Lung (tissue), 12 donors: ENCODE data around the gene FKBP6. TPM values are rescaled to one million over a fixed set of nuclear protein-coding genes. Genes with fewer than 3 reads are reported as not detected.

Experiments used
- ATAC-seq: fragments of 200-7000 bp; cut with Tn5 transposase; one replicate; pipeline ENCODE4 v1.9.1; 2020; ENCODE audit warnings: moderate number of reproducible peaks; ENCODE audit not compliant: insufficient read depth, low FRiP score
- DNase-seq, 3 donors: peaks; one replicate each; pipeline ENCODE4 v3.0.0-alpha.2; 2013 to 2017
- H3K27ac ChIP-seq, 2 donors: one replicate each; pipeline ENCODE4 v1.5.1; 2013; ENCODE audit warnings: mild to moderate bottlenecking in 2 of 2, moderate library complexity in 2 of 2, control low read depth in 1 of 2, inconsistent platforms in 1 of 2, low read depth in 1 of 2, low read length in 1 of 2
- H3K27me3 ChIP-seq, 3 donors: one replicate each; pipeline ENCODE4 v1.5.1; 2013; ENCODE audit warnings: low read length in 2 of 3; ENCODE audit not compliant: control insufficient read depth in 3 of 3, insufficient read depth in 3 of 3
- H3K36me3 ChIP-seq, 4 donors: one replicate each; pipeline ENCODE4 v1.5.1; 2013; ENCODE audit warnings: low read length in 4 of 4, mild to moderate bottlenecking in 1 of 4, moderate library complexity in 1 of 4; ENCODE audit not compliant: control insufficient read depth in 4 of 4, insufficient read depth in 4 of 4
- H3K4me1 ChIP-seq, 5 donors: one replicate each; pipeline ENCODE4 v1.5.1; 2013; ENCODE audit warnings: low read length in 5 of 5, mild to moderate bottlenecking in 2 of 5, moderate library complexity in 1 of 5; ENCODE audit not compliant: control insufficient read depth in 5 of 5, insufficient read depth in 5 of 5
- H3K4me3 ChIP-seq: one replicate; pipeline ENCODE4 v1.5.1; 2013; ENCODE audit warnings: mild to moderate bottlenecking, control low read depth, moderate library complexity
- H3K9ac ChIP-seq, 2 donors: one replicate each; pipeline ENCODE4 v1.5.1; 2013; ENCODE audit warnings: low read length in 2 of 2, control low read depth in 1 of 2; ENCODE audit not compliant: insufficient read depth in 1 of 2
- H3K9me3 ChIP-seq, 4 donors: one replicate each; pipeline ENCODE4 v1.5.1; 2013; ENCODE audit warnings: low read length in 3 of 4, mild to moderate bottlenecking in 1 of 4, moderate library complexity in 1 of 4; ENCODE audit not compliant: control insufficient read depth in 4 of 4, insufficient read depth in 3 of 4
- WGBS, 2 donors: extraction: QIAGEN DNeasy Blood & Tissue Kit; methylation state at CpG; one replicate each; pipeline ENCODE4 v1.1.7; 2013; 5-methylcytosine and 5-hydroxymethylcytosine counted together
- polyA plus RNA-seq, 2 donors: library from polyadenylated mRNA; stranded (reverse); fragments of 200-250 nt; gene quantifications; one replicate each; pipeline ENCODE4 v1.2.1, GENCODE V29; 2013
- total RNA-seq, 2 donors: library from RNA; depleted of rRNA in 1 of 2; stranded (reverse); fragments of >200 nt in 1 of 2; gene quantifications; one replicate each; pipeline ENCODE4 v1.2.1, GENCODE V29; 2014 to 2021
- TF ChIP-seq, protein P1 (sequence below): IDR thresholded peaks from 2 replicates; pipeline ENCODE4 v1.5.1; 2012; ENCODE audit warnings: mild to moderate bottlenecking; ENCODE audit errors: control extremely low read depth, extremely low read depth
- donor health status: control.
- donor health status: control.
- donor health status: Bipolar disorder and iron deficiency.
- donor health status: healthy.
- donor health status: DM: yes; HTN: yes; CAD: no.

The FKBP6 gene
- total and polyA plus RNA-seq, 4 donors: 0.08 to 1.5 TPM; not detected in 2

DNA sequence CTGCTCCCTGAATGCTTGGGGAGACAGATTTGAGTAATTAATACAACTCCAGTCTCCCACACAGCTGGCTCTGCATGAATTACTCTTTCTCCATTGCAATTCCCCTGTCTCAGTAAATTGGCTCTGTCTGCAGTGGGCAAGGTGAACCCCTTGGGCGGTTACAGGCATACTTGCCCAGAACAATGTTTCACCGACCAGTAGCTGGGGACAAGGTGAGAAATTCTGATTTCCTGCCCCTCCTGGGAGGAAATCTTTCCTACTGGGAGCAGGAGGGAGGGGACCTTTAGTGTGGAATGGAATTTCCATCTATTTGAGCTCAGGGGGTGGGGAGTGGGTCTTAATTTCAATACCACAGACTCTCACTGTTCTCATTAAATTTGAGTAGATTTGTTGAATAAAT is 63.4 kb downstream of the FKBP6 start:
- H3K36me3 ChIP-seq: no peaks in the 10 kb centered on the region
- no peak for DNase-seq
- no peak overlapping the region for H3K27ac ChIP-seq
- H3K27me3 ChIP-seq: no peaks in the 10 kb centered on the region
- ATAC-seq: no peak
- no peak overlapping the region for H3K4me3 ChIP-seq
- H3K9me3 ChIP-seq: peaks cover 0 to 9% (median 7%) of the 10 kb centered on the region in 4 donors
- no peaks in the 10 kb centered on the region for H3K4me1 ChIP-seq
- WGBS, 2 donors: 56 to 60% methylated on average over 2 of the region's 2 CpGs
- TF ChIP-seq, protein P1, sequence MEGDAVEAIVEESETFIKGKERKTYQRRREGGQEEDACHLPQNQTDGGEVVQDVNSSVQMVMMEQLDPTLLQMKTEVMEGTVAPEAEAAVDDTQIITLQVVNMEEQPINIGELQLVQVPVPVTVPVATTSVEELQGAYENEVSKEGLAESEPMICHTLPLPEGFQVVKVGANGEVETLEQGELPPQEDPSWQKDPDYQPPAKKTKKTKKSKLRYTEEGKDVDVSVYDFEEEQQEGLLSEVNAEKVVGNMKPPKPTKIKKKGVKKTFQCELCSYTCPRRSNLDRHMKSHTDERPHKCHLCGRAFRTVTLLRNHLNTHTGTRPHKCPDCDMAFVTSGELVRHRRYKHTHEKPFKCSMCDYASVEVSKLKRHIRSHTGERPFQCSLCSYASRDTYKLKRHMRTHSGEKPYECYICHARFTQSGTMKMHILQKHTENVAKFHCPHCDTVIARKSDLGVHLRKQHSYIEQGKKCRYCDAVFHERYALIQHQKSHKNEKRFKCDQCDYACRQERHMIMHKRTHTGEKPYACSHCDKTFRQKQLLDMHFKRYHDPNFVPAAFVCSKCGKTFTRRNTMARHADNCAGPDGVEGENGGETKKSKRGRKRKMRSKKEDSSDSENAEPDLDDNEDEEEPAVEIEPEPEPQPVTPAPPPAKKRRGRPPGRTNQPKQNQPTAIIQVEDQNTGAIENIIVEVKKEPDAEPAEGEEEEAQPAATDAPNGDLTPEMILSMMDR: no peak
- H3K9ac ChIP-seq: no peak overlapping the region

DNA sequence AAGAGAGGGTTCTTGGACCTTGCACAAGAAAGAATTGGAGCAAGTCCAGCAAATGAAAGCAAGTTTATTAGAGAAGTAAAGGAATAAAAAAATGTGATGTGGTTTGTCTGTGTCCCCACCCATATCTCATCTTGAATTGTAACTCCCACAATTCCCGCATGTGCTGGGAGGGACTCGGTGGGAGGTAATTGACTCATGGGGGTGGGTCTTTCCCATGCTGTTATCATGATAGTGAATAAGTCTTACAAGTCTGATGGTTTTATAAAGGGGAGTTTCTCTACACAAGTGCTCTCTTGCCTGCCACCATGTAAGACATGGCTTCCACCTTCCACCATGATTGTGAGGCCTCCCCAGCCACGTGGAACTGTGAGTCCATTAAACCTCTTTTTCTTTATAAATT is 66.5 kb downstream of the FKBP6 start:
- H3K9ac ChIP-seq: no peak overlapping the region
- 59 to 78% methylated on average over 3 of the region's 3 CpGs for WGBS, 2 donors

DNA sequence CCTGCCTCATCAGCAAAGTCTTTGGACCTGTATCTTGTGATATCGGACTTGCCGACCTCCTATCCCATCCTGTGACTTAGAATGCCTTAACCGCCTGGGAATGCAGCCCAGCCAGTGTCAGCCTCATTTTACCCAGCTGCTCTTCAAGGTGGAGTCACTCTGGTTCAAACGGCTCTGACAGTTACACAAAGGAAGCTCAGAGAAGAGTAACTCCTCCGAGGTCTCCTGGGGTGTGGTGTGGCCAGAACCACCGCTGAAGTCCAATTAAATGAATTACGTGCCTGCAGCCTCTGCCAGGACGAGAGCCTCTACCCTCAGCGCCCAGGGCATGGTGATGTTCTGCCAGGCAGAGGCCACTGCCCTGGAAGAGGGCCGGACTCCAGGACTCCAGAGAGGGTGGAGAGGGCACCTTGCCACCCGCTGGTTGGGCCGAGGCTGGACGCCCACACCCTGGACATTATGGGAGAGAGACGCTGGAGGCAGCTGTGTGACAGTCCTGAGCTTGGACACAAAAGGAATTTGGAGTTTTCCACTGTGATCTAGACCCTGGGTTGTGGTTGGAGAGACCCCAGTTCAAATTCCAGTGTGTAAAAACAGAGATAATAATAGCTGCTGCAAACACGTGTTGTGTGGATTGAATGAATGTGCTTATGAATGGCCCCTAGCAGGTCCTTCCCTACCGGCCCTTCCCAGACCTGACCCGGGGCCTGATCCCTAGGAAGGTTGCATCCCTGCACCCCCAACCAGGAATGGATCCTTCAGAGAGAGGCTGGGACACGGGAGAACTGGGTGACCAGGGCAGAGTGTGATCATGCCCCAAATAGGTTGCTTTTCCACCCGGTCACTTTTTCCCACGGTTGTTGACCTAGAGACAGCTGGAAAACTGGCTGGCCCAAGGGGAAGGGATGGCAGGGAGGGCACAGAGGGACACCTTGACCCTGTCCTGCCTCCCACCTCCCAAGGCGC is 67.9 kb downstream of the FKBP6 start:
- 77 to 87% methylated on average over 21 of the region's 21 CpGs for WGBS, 2 donors
- no peak overlapping the region for H3K9ac ChIP-seq
- no peak for DNase-seq

More for the DNA sequence above, 66.5 kb downstream of the FKBP6 start:
- H3K4me3 ChIP-seq: no peak overlapping the region
- H3K27ac ChIP-seq: no peak overlapping the region
- no peaks in the 10 kb centered on the region for H3K4me1 ChIP-seq
- peaks cover 0 to 3% (median 1%) of the 10 kb centered on the region in 4 donors for H3K9me3 ChIP-seq
- no peaks in the 10 kb centered on the region for H3K36me3 ChIP-seq
- TF ChIP-seq, protein P1: no peak
- DNase-seq: no peak
- ATAC-seq: no peak
- no peaks in the 10 kb centered on the region for H3K27me3 ChIP-seq

More for the DNA sequence above, 67.9 kb downstream of the FKBP6 start:
- Histone ChIP-seq H3K27ac (no peak overlapping the region), H3K4me3 (no peak overlapping the region), H3K4me1 (no peaks in the 10 kb centered on the region), H3K27me3 (no peaks in the 10 kb centered on the region), H3K36me3 (no peaks in the 10 kb centered on the region), H3K9me3 (peaks cover 0 to 3% (median 0%) of the 10 kb centered on the region in 4 donors)
- TF ChIP-seq, protein P1: no peak
- no peak for ATAC-seq
